GM12873 (cell line): ENCODE data around the gene CAPN11.

Source experiments
- TF ChIP-seq, protein P1 (sequence below): IDR thresholded peaks from 2 replicates; pipeline ENCODE4 v1.5.1; 2012; ENCODE audit warnings: low read depth, mild to moderate bottlenecking, moderate library complexity, low read length, control low read depth; ENCODE audit not compliant: insufficient read depth; ENCODE audit errors: missing control alignments

The CAPN11 gene

GRCh38 chr6:44201638-44202303 is 43.2 kb downstream of the CAPN11 start:
- TF ChIP-seq, protein P1, sequence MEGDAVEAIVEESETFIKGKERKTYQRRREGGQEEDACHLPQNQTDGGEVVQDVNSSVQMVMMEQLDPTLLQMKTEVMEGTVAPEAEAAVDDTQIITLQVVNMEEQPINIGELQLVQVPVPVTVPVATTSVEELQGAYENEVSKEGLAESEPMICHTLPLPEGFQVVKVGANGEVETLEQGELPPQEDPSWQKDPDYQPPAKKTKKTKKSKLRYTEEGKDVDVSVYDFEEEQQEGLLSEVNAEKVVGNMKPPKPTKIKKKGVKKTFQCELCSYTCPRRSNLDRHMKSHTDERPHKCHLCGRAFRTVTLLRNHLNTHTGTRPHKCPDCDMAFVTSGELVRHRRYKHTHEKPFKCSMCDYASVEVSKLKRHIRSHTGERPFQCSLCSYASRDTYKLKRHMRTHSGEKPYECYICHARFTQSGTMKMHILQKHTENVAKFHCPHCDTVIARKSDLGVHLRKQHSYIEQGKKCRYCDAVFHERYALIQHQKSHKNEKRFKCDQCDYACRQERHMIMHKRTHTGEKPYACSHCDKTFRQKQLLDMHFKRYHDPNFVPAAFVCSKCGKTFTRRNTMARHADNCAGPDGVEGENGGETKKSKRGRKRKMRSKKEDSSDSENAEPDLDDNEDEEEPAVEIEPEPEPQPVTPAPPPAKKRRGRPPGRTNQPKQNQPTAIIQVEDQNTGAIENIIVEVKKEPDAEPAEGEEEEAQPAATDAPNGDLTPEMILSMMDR: no peak

- TF ChIP-seq, protein P1: no peak
These were observed 43.8 kb downstream of the CAPN11 start for GRCh38 chr6:44202332-44202971.

GRCh38 chr6:44202972-44203750 is 44.5 kb downstream of the CAPN11 start:
- TF ChIP-seq, protein P1: no peak

DNA sequence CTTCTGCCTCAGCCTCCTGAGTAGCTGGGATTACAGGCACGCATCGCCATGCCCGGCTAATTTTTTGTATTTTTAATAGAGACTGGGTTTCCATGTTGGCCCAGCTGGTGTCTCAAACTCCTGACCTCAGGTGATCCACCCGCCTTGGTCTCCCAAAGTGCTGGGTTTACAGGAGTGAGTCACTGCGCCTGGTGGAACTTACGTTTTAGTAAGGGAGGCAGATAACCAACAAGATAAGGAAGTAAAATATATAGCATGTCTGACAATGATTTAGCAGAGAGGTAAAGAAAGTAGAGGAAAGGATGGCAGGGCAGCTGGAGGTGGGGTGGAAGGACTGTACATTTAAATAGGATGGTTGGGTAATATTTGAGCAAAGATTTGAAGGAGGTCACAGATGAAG is 45.3 kb downstream of the CAPN11 start:
- TF ChIP-seq, protein P1: no peak

DNA sequence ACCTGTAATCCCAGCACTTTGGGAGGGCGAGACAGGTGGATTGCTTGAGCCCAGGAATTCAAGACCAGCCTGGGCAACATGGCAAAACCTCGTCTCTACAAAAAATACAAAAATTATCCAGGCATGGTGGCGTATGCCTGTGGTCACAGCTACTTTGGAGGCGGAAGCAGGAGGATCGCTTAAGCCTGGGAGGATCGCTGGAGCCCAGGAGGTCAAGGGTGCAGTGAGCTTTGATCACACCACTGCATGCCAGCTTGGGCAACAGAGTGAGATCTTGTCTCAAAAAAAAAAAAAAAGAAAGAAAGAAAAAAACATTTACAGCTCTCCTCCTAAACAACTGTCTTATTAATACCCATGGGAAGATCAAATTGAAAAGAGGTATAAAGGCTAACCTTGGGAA is 49.3 kb downstream of the CAPN11 start:
- TF ChIP-seq, protein P1: no peak

DNA sequence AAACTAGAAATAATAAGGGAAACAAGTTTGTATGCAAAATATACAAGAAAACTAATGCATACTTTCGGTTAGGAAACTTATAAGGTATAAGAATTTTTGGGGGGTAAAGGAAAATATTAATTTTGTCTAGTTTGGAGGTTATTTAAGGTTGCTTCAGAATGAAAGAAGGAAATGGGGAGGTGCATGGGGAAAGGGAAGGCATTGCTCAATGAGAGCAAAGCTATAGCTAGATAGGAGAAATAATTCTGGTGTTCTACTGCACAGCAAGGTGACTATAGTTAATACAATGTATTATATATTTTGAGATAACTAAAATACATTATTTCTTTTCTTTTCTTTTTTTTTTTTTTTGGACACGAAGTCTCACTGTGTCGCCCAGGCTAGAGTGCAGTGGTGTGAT is 52.7 kb downstream of the CAPN11 start:
- TF ChIP-seq, protein P1: no peak

- TF ChIP-seq, protein P1: no peak
These were observed 55.7 kb downstream of the CAPN11 start for GRCh38 chr6:44214307-44214706.
